GM18858 (cell line): ENCODE results near the gene MS4A8.
"Not testable (repeated sequence)": the region's sequence is repeated elsewhere in the genome, so short reads cannot be mapped to it uniquely, and the experiment has no call there.

Experiments
- ATAC-seq: cut with Tn5 transposase; IDR thresholded peaks from one replicate; pipeline ENCODE4 v1.9.1; 2021; ENCODE audit not compliant: unreplicated experiment

The MS4A8 gene

DNA sequence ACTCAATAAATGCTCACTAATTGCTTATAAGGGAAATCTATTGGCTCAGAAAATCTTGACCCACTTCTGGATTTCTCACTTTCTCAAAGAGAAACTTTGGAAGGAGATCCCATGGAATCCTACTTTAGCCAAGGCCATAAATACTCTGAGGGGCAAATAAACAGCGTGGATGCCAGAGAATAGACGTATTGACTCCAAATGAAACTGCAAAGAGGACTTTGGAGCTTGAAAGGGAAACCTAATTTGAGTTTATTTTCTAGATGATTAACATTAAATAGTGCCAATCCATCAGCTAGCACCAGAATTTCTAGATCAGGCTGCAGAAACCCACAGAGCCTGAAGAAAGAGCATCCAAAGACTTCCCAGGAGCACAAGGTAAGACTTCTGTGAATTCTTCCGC lies 25.0 kb downstream of the MS4A8 start, which contains the start of gene MS4A18:
MS4A18 (plus strand) TSS at position 301 of the 400 bp plus-strand sequence.
- no peak for ATAC-seq

DNA sequence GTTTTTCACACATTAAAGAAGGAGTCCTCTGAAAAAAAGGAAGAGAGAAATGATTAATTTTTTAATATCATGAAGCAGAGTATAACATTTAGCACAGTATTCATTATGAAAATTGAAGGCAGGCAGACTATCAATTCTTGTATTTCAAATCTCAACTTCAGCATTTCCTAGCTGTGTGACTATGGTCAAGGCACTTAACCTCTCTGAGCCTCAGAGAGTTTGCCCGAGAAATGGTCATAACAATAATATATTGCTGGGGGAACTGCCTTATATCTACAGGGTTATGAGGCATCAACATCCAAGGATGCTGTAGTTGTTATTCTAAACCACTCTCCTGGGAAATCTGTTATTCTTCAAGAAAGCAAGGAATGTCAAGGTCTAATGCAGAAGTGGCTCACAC lies 26.2 kb downstream of the MS4A8 start:
- ATAC-seq: no peak

DNA sequence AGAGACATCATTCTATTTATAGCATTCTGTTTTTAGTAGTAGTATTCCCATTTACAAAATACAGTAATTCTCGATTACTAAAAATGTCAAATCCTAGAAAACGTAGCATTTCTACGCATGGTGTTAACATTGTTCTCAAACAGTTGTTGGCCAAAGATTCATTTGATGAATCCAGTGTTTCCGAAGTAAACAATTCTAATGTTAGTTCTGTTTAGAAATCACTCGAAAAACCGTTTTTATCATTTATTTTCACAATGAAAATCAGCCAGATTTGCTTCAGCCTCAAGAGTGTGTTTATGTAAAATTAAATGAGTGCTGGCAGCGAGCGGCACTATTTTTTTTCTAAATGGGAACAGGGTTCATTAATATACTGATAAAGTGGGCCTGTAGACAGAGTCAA lies 32.2 kb downstream of the MS4A8 start:
- ATAC-seq: no peak

DNA sequence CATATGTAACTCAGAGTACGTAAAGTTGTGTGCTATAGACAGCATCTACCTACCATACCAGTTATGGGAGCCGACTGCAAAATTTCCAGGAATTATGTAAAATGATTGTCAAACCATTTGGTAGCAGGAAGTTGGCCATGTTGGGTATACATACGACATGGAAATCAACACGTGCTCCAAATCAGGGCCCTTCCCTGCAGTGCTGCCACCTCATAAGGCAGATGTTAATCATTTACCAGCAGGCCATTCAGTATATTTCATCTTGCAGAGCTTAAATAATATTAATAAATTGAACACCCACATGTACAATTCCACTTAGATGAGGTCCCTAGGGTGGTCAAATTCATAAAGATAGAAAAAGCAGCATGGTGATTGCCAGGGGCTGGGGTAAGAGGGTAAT lies 34.9 kb downstream of the MS4A8 start:
- ATAC-seq: no peak

DNA sequence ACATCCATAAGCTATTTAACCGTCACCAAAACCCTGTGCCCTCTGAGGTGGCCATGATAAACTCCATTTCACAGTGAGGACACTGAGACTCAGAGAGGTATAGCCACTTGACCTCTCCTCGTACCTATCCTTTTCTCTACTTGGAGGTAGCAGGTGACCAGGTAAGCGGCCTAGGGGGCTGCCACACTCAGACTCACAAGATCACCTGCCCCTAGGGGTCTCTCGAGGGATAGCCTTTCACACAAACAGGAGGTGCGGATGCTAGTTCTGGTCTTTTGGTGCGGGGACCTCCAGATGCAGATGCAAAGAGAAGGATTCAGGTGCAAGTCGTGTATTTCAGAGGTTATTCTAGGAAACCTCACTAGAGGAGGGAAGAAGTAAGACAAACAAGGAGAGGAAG lies 39.7 kb downstream of the MS4A8 start:
- no peak for ATAC-seq

DNA sequence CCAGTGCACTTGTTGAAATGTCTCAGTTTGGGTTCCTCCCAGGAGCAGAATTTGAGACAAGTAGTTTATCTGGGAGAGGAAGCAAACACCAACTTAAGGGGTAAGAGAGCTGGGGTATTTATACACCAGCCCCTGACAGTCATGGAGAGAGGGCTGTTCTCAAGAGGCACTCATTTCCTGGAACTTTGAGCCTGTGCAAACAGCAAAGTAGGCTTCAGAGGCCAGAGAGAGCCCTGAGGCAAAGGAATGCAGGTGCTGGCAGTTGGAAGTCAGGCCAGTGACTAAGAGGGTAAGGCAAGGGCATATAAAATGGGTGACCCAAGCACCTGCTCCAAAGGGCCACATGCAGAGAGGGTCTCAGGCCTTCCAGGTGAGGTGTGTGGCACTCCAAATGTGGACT lies 41.2 kb downstream of the MS4A8 start:
- ATAC-seq: no peak

DNA sequence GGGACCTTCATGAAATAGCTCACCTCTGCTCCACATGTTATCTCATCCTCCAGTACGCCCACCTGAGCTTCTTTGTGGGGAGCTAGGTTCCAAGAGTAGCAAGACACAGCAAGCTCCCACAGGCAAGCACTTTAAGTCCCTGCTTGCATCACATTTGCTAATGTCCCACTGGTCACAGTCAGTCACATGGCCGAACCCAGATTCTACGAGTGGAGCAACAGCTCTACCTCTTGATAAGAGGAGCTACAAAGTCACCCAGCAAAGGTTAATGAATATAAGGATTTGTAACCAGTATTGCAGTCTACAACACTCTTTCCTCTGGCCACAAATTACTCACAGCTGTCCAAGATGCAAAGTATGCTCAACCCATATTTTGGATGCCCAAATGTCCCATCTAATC lies 42.0 kb downstream of the MS4A8 start:
- no peak for ATAC-seq

DNA sequence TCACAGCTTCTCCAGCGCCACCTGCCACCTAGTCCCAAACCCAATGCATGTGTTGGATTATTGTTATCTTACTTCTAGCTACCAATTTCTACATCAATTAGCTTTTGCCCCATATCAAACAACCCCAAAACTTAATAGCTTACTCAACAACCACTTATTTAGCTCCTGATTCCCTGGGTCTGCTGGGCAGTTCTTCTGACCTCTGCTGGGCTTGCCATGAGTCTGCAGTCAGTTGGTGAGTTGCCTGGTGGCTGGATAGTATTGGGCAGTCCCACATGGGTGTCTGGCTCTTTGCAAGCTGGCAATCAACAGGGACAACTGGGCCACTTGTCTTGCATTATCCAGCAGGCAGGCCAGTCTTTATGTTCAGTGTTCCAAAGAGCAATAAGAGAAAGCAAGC lies 43.6 kb downstream of the MS4A8 start:
- no peak for ATAC-seq

DNA sequence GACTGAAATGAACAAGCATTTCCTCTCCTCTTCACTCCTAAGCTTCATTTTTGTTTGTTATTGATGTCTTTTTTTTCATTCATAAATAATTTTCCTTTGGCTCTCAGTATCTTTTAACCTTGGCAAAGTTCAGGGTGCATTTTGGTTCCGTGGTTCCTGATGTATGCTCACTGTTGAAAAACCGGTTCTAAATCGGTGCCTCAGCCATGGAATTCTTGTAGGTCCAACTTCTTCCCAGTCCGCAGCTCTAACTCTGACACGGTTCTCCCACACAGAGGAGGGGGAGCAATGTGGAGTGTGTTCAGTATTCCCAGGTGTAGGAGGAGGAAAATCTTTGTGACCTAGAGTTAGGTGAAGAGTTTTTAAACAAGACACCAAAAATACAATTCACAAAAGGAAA lies 44.7 kb downstream of the MS4A8 start:
- no peak for ATAC-seq

DNA sequence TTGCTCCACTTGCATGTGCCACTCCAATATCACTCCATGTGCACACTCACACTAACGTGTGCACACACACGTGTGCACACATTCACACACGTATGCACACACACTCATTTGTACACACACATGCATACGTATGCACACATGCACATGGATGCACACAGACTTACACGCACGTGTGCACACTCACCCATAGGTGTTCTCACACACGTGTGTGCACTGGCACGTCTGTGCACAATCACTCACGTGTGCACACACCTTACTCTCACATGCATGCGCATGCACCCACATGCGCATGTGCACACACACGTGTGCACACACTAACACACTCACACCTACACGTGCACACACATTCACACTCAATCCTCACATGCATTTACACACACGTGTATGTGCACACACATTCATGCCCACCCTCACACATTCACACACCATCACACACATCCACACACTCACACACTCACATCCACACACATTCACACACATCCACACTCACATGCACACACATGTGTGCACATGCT lies 48.0 kb downstream of the MS4A8 start:
- no peak for ATAC-seq

DNA sequence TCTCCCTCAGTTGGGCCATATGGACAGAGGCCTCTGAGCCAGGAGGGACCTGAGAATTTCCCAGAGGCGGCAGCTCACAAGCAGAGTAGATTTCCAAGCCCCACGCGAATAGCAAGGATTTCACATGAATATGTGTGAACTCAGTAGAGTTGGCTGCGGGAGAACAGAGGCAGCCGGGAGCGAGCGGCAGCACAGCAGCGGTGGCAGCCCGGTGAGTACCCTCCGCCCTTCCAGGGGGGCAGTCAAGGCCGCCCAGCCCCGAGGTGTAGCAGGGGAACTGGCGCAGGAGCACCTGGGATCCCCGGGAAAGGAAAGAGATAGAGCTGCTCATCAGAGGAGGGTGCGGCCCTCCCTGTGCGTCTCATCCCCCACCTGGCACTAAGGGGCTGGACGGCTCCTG lies 48.8 kb downstream of the MS4A8 start:
- no peak for ATAC-seq

DNA sequence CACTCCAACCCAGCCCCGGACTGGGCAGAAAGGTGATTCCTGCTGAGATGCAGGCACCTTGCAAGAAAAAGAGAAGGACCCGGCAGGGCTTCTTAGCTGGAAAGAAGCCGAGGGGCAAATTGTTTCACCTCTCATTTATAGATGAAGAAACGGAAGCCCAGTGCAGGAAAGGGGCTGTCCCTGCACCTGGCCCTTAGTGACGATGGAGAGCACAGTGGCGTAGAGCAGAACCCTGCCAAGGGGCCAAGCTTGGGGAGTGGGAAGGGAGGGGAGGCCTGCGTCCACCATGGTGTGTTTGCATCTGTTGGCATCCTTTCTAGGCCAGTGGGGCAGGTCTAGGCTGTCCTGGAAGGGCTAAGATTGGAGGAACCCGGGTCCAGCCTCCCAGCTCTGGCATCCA lies 49.4 kb downstream of the MS4A8 start:
- no peak for ATAC-seq

DNA sequence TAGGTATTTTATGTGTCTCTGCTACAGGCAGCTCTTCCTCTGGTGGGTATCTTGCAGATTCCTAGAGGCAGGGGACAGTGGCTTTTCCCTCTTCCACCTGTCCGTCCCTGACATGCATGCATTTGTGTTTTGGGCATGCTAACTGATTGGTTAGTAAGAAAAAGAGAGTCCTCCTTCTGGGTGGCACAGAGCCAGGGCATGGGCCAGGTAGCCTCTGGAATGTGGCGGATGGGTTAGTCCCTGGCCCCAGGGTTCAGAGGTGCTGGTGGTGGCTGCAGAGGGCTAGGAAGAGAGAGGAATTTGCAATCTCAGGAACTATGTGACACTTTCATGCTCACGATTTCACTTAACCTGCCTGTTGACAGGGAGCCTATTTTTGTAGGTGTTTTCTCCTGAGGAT lies 51.5 kb downstream of the MS4A8 start:
- ATAC-seq: no peak

DNA sequence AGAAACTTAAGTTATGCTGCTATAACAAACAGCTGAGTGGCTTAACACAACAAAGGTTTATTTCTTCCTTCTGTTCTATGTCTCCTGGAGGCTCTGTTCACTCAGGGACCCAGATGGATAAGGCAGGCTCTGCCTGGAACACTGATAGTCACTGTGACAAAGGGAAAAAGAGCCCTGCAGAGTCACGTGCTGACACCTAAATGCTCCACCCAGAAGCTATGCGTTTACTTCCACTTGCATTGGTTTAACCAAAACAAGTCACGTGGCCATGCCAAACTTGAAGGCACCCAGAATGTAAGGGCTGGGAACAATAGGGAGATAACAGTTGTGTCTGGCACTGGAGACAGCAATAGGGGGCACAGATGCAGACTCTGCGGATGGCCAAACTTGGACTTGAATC lies 53.9 kb downstream of the MS4A8 start:
- ATAC-seq: no peak

DNA sequence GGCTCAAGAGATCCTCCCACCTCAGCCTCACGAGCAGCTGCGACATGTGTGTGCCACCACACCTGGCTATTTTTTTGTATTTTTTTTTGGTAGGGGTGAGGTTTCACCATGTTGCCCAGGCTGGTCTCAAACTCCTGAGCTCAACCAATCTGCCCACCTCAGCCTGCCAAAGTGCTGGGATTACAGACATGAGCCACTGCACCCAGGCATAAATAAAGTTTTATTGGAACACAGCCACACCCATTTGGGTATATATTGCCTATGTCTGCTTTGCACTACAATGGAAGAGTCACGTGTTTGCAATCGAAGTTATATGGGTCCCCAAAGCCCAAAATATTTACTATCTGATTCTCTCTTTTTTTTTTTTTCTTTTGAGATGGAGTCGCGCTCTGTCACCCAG lies 55.5 kb downstream of the MS4A8 start:
- ATAC-seq: no peak

DNA sequence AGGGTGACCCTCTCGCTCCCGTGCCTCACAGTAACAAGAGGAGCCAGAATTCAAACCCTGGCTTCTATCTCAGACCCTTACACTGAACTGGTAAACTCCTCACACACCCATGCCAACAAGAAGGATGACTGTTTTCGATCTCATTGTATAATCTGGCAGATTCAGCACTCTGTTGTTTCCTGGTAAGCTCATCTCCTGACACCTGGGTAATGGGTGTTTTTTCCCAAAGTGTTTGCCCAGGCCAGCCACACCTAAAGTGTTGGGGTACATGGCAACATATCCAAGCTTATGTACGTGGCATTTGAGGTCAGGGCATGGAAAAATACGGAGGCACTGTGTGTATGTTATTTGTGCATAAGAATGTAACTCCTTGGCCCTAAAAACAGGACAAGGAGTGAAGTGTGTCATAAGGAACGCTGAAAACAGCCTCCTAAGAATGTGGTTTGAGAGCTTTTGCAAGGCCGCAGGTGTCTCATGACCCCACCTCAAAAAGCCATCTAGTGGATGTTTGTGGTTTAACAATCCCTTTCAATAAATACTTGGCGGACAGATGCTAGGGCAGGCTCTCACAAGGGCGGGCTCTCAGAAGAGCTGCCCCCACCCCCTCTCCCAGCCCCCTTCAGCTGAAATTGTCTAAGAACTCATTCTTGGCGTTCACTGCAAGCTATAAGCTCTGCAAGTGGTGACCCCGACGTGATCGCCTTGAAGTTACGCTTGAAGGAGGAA lies 57.1 kb downstream of the MS4A8 start, which contains the start of gene MS4A15:
MS4A15 (plus strand) TSS at position 561 of the 726 bp plus-strand sequence. CDS start 6,867 bp downstream, outside the sequence.
- ATAC-seq: no peak

DNA sequence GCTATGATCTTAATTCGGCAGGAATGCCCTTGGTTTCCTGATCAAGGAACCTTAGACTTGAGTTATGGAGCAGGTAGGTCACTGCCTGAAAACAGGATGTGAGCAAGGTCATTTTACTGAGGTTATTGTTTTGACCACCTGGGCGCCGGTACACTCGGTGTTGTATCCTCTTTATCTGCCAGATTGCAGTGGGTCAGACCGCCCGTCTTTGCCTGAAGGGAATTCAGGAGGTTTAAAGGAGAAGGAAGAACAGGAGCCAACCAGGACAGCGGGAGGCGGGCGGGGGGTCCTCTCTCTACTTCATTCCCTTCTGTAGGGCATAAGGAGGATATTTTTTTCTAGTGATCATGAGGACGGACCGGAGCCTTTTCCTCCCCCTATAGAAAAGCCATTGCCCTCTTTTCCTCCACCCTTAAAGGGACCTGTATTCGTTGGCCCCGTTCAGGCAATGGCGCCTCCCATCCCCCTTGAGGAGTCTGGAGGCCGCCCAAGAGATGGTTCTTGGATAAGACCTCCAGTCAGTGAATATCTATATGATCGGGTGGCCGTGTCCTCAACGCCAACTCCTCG lies 57.9 kb downstream of the MS4A8 start:
- ATAC-seq: no peak

DNA sequence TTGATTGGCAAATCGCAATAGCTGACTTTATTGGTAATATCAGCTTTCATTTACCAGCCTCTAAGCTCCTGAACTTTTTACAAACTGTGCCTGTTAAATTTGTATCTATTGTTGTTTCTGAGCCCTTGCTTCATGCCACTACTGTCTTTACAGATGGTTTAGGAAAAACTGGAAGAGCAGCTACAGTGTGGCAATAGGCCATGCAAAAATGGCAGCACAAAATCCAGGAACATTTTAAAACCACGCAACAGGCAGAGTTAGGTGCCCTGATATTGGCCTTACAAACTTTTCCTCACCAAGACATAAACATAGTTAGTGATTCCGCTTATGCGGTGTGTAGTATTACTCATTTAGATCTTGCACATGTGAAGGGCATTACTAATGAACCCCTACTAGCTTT lies 59.3 kb downstream of the MS4A8 start:
- not testable (repeated sequence) for ATAC-seq

DNA sequence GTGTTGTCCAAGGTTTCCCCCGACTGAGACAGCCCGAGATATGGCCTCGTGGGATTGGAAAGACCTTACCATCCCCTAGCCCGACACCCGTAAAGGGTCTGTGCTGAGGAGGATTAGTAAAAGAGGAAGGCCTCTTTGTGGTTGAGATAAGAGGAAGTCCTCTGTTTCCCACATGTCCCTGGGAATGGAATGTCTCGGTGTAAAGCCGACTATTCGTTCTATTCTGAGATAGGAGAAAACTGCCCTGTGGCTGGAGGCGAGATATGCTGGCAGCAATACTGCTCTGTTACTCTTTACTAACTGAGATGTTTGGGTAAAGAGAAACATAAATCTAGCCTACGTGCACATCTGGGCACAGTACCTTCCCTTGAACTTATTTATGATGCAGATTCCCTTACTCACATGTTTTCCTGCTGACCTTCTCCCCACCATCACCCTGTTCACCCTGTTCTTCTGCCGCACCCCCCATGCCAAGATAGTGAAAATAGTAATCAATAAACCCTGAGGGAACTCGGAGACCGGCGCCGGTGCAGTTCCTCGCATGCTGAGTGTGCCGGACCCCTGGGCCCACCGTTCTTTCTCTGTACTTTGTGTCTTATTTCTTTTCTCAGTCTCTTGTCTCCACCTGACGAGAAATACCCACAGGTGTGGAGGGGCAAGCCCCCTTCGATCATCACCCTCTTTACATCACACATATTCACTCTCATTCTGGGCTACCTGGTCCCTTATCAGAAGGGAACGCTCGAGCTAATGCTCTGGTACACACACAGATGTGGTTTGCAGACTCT lies 60.2 kb downstream of the MS4A8 start:
- ATAC-seq: not testable (repeated sequence)

DNA sequence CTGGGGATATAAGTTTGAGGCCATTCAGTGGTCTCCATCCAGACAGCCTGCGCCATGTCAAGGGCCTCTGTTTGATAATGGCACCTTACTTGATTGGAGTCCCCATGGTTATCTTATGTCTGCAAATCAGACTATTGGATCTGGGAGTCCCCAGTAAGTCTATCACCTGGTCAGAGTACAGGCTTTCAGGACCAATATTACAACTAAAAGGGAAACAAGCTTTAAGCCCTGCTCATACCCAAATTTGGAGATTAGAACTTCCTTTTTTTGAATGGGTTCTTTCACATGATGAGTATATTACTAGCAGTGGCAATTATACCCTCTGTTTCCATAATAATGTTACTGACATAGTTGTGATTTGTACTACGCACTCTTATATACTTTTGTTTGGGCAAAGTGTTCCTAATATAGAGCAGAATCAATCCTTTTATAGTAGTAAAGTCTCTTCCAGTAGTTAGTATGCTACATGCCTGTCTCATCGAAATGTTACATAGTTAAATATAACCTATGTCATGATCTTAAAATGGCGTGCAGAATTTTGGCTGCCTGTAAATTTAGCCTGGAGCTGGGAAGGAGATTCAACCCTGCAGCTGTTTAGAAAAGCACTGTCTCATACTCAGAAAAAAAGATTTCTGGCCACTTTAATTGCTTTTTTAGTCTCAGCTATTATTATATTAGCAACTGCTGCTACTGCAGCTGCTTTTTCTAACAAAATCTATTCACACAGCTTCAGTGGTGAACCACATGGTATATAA lies 62.2 kb downstream of the MS4A8 start:
- no peak for ATAC-seq
